Measurements from ENCODE around the gene PCP4L1.
"Not testable (repeated sequence)": the region's sequence is repeated elsewhere in the genome, so short reads cannot be mapped to it uniquely, and the experiment has no call there.

Gene PCP4L1

GRCh38 chr1:161258439-161259344 lies at the start of gene PCP4L1:
TSS of gene PCP4L1 (plus strand) at chr1:161258745. CDS start at chr1:161258975, 230 bp downstream.
- peak; percentile 6 to 26 for DNase-seq (ENCODE audit: low read depth in 2 of 2)

- DNase-seq (ENCODE audit: low read depth in 2 of 2): peak in 1 of 2 donors; percentile 50
These were observed 48.6 kb upstream of the PCP4L1 start for GRCh38 chr1:161209790-161210409.

GRCh38 chr1:161214369-161214768 lies 44.2 kb upstream of the PCP4L1 start:
- DNase-seq (ENCODE audit: low read depth in 2 of 2): no peak

GRCh38 chr1:161215076-161215475 lies 43.5 kb upstream of the PCP4L1 start, which contains the start of gene FCER1G:
TSS of gene FCER1G (plus strand) at chr1:161215295. CDS start at chr1:161215322, 27 bp downstream.
- no peak for DNase-seq (ENCODE audit: low read depth in 2 of 2)

- DNase-seq (ENCODE audit: low read depth in 2 of 2): no peak
These were observed 41.4 kb upstream of the PCP4L1 start for GRCh38 chr1:161216945-161217712.

- no peak for DNase-seq (ENCODE audit: low read depth in 2 of 2)
These were observed 40.7 kb upstream of the PCP4L1 start for GRCh38 chr1:161217831-161218230.

GRCh38 chr1:161218301-161219077 lies 40.1 kb upstream of the PCP4L1 start:
- DNase-seq (ENCODE audit: low read depth in 2 of 2): no peak

- no peak for DNase-seq (ENCODE audit: low read depth in 2 of 2)
These were observed 39.3 kb upstream of the PCP4L1 start for GRCh38 chr1:161219078-161219892.

GRCh38 chr1:161220002-161220401 lies 38.5 kb upstream of the PCP4L1 start:
- DNase-seq (ENCODE audit: low read depth in 2 of 2): no peak

GRCh38 chr1:161222175-161223019 lies 36.1 kb upstream of the PCP4L1 start:
- DNase-seq (ENCODE audit: low read depth in 2 of 2): no peak

GRCh38 chr1:161223805-161224694 lies 34.5 kb upstream of the PCP4L1 start:
- DNase-seq (ENCODE audit: low read depth in 2 of 2): no peak

GRCh38 chr1:161224695-161225087 lies 33.9 kb upstream of the PCP4L1 start:
- DNase-seq (ENCODE audit: low read depth in 2 of 2): not testable (repeated sequence)

- no peak for DNase-seq (ENCODE audit: low read depth in 2 of 2)
These were observed 33.4 kb upstream of the PCP4L1 start for GRCh38 chr1:161225178-161225533.

- DNase-seq (ENCODE audit: low read depth in 2 of 2): peak; percentile 73 to 83
These were observed 32.8 kb upstream of the PCP4L1 start, which contains the start of gene TOMM40L for GRCh38 chr1:161225534-161226319. TSS of gene TOMM40L (plus strand) at chr1:161226060. CDS start at chr1:161226490, 430 bp downstream.

GRCh38 chr1:161226320-161226711 lies 32.2 kb upstream of the PCP4L1 start:
- DNase-seq (ENCODE audit: low read depth in 2 of 2): no peak

GRCh38 chr1:161226759-161227158 lies 31.8 kb upstream of the PCP4L1 start:
- no peak for DNase-seq (ENCODE audit: low read depth in 2 of 2)

GRCh38 chr1:161227196-161227871 lies 31.2 kb upstream of the PCP4L1 start:
- peak; percentile 64 to 67 for DNase-seq (ENCODE audit: low read depth in 2 of 2)

Measured in stimulated activated CD8-positive, alpha-beta memory T cell treated with anti-CD3 and anti-CD28 coated beads, Interleukin-15, amount 100 ng/mL, for 48 hours (primary cell).